Naive B cell (primary cell): ENCODE results near the gene PLCE1. TPM values are rescaled to one million over a fixed set of nuclear protein-coding genes. Genes with fewer than 3 reads are reported as not detected.
"Not testable (repeated sequence)": the region's sequence is repeated elsewhere in the genome, so short reads cannot be mapped to it uniquely, and the experiment has no call there.

Experiments used
- ATAC-seq, 2 donors: fragments of 150-1000 bp; cut with Tn5 transposase; 2 replicates each; pipeline ENCODE4 v1.10.0; 2021; ENCODE audit warnings: low read depth in 2 of 2, mild to moderate bottlenecking in 2 of 2, moderate library complexity in 2 of 2
- DNase-seq: peaks from one replicate; pipeline ENCODE4 v3.0.0; 2022
- H3K27ac Mint-ChIP-seq, 6 donors: one replicate each; pipeline ENCODE4 v1.8.0; 2020 to 2022; ENCODE audit warnings: mild to moderate bottlenecking in 6 of 6, mixed read lengths in 6 of 6, moderate library complexity in 5 of 6, inconsistent platforms in 2 of 6
- H3K27me3 Mint-ChIP-seq, 3 donors: one replicate each; pipeline ENCODE4 v1.8.0; 2021 to 2022; ENCODE audit warnings: mixed read lengths in 3 of 3, mild to moderate bottlenecking in 1 of 3
- H3K36me3 Mint-ChIP-seq, 2 donors: one replicate each; pipeline ENCODE4 v1.8.0; 2020 to 2022; ENCODE audit warnings: mixed read lengths in 2 of 2, inconsistent platforms in 1 of 2, mild to moderate bottlenecking in 1 of 2
- H3K4me1 Mint-ChIP-seq, 3 donors: one replicate each; pipeline ENCODE4 v1.8.0; 2020 to 2022; ENCODE audit warnings: mixed read lengths in 3 of 3, inconsistent platforms in 1 of 3, mild to moderate bottlenecking in 1 of 3, moderate library complexity in 1 of 3
- H3K4me3 Mint-ChIP-seq, 8 donors: one replicate each; pipeline ENCODE4 v1.8.0; 2020 to 2022; ENCODE audit warnings: mild to moderate bottlenecking in 8 of 8, mixed read lengths in 8 of 8, moderate library complexity in 8 of 8, inconsistent platforms in 2 of 8
- H3K9me3 Mint-ChIP-seq, 7 donors: one replicate each; pipeline ENCODE4 v1.8.0; 2020 to 2022; ENCODE audit warnings: mixed read lengths in 7 of 7, mild to moderate bottlenecking in 5 of 7, inconsistent platforms in 2 of 7, moderate library complexity in 1 of 7
- polyA plus RNA-seq, 6 donors: library from polyadenylated mRNA; unstranded; fragments of 300-500 nt; fragmentation: Illumina TruSeq; gene quantifications; one replicate each; pipeline ENCODE4 v1.2.3, GENCODE V29; 2021; ENCODE audit warnings: low read depth in 6 of 6

PLCE1 gene
- polyA plus RNA-seq, 6 donors from 2014 or later, result 0.32 to 1.9 (median 0.44) TPM

DNA sequence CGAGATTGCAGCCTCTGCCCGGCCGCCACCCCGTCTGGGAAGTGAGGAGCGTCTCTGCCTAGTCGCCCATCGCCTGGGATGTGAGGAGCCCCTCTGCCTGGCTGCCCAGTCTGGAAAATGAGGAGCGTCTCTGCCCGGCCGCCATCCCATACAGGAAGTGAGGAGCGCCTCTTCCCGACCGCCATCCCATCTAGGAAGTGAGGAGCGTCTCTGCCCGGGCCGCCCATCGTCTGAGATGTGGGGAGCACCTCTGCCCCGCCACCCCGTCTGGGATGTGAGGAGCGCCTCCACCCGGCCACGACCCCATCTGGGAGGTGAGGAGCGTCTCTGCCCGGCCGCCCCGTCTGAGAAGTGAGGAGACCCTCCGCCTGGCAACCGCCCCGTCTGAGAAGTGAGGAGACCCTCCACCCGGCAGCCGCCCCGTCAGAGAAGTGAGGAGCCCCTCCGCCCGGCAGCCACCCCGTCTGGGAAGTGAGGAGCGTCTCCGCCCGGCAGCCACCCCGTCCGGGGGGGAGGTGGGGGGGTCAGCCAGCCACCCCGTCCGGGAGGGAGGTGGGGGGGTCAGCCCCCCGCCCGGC is 23.2 kb upstream of the PLCE1 start:
- ATAC-seq, H3K4me1 Mint-ChIP-seq, H3K9me3 Mint-ChIP-seq, H3K27me3 Mint-ChIP-seq, H3K27ac Mint-ChIP-seq, H3K4me3 Mint-ChIP-seq, H3K36me3 Mint-ChIP-seq, DNase-seq: not testable (repeated sequence)

DNA sequence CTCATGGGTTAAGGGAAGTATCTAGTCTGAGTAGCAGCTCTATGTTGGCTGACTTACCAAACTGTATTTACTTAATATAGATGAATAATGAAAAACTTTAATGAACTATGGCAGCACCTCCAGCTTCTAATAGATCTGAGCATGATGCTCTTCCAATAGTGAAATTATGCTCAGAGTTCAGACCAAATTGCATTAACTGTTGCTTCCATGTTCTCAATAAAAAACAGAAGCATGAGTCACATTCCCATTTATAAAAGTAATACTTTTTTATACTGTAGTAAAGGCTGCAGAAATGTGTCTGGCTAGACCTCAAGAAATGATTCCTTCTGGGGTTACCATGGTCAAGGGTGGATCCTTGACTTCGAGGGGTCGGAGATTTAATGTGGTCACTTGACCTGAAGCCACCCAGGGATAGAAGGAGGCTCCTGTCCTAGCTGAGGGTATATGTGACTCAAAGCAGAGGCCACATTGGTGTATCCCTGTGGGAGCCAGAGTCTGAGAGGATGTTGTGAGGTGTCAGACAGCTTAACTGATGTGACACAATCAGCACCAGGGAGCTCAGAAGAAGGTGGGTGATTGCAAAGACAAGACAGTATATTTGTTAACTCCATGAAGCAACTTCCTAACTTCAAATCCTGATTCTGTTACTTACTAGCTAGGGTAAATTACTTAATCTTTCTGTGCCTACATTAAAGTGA is 19.8 kb upstream of the PLCE1 start:
- H3K27ac Mint-ChIP-seq, result no peak overlapping the region
- DNase-seq (no peak), ATAC-seq (no peak)
- peaks cover 0 to 8% (median 1%) of the 10 kb centered on the region in 7 donors for H3K9me3 Mint-ChIP-seq
- no peak overlapping the region for H3K4me3 Mint-ChIP-seq
- H3K27me3 Mint-ChIP-seq, result peaks cover 0 to 12% (median 5%) of the 10 kb centered on the region in 3 donors
- no peaks in the 10 kb centered on the region for H3K4me1 Mint-ChIP-seq
- no peaks in the 10 kb centered on the region for H3K36me3 Mint-ChIP-seq

DNA sequence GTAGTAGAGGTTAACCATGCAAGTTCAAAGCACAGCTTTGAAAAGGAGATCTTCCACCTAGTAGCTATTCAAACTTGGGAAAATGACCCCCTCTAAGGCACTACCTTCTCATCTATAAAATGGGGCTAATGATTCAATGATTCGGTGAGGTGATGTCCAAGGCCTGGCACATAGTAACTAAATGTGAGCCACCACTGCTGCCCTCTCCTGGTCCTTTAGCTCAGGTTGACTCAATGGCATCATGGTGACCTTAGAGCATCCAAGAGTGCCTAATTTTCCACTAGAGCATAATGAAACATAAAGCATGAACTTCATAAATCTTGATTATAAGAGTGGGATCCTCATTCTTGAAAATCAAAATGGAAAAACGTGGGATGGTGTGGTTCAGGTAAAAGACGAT is 16.3 kb upstream of the PLCE1 start:
- H3K9me3 Mint-ChIP-seq, result peaks cover 0 to 3% (median 0%) of the 10 kb centered on the region in 7 donors
- ATAC-seq (no peak), DNase-seq (no peak)
- no peak overlapping the region for H3K4me3 Mint-ChIP-seq
- no peaks in the 10 kb centered on the region for H3K4me1 Mint-ChIP-seq
- H3K27ac Mint-ChIP-seq, result no peak overlapping the region
- peaks cover 5 to 22% (median 15%) of the 10 kb centered on the region in 3 donors for H3K27me3 Mint-ChIP-seq
- H3K36me3 Mint-ChIP-seq, result no peaks in the 10 kb centered on the region

DNA sequence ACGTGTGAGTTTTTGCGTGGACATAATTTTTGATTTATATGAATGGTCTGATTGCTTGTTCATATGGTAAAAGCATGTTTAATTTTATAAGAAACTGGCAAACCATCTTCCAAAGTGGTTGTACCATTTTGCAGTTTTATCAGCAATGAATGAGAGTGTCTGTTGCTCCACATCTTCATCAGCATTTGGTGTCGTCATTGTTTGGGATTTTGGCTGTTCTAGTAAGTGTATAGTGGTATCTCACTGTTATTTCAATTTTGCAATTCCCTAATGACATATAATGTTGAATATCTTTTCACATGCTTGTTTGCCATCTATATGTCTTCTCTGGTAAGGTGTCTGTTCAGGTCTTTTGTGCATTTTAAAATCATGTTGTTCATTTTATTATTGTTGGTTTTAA is 13.2 kb upstream of the PLCE1 start:
- Mint-ChIP-seq H3K4me1 (no peaks in the 10 kb centered on the region), H3K27me3 (peaks cover 5 to 22% (median 10%) of the 10 kb centered on the region in 3 donors), H3K27ac (no peak overlapping the region), H3K4me3 (no peak overlapping the region), H3K36me3 (no peaks in the 10 kb centered on the region), H3K9me3 (no peaks in the 10 kb centered on the region)
- ATAC-seq (no peak), DNase-seq (no peak)

DNA sequence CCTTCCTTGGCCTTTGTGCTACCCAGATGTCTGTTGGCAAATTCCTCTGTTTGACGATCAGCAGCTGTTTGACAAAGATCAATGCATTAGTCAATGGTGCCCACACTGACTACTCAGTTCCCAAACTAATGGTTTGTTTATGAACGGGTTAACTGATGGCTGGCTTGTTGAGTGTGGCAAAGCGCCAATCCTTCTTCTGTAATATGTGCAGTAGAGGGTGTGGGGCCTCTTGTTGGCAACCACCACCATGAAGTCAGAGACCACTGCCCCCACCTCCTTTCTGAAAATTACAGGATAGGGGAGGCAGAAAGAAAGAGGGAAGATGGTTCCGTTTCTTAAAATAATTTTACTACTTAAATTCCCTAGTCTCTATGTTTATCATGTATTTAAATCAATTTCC is 2.6 kb upstream of the PLCE1 start:
- no peak overlapping the region for H3K4me3 Mint-ChIP-seq
- peaks cover 0 to 6% (median 4%) of the 10 kb centered on the region in 7 donors for H3K9me3 Mint-ChIP-seq
- no peak overlapping the region for H3K27ac Mint-ChIP-seq
- peaks cover 0 to 8% (median 5%) of the 10 kb centered on the region in 3 donors for H3K4me1 Mint-ChIP-seq
- peaks cover 68 to 76% (median 72%) of the 10 kb centered on the region in 3 donors for H3K27me3 Mint-ChIP-seq
- no peak for ATAC-seq
- no peak for DNase-seq
- H3K36me3 Mint-ChIP-seq, result peaks cover 5 to 8% of the 10 kb centered on the region in 2 donors

DNA sequence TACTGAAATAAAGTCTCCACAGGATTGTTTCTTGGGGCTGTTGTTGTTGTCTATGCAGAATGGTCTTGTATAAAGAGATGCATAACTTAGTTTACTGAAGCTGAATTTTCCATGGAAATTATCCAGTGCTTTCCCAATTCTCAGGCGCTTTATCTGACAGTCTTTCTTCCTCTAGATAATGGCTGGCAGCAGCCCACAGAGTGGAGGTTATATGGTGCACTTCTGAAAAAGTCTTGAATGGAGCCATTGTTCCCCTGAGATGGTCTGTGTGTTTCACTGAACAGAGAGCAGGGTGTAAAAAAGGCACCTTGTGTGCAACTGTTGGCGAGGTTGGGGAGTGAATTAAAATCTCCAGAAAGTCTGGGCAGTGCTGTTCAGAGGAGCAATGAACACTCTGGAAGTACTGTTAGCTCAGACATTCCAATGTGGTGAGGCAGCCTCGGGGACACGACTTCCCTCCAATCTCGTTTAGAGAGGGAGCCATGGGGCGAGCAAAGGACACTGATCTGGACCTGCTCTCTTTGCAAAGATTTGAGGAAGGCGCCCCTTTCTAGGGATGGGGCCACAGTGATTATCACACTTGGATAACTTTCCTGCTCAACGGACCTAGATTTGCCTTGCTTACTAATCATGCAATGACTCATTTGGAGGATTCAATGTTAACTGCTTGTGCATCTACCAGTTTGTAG is 2.0 kb upstream of the PLCE1 start:
- Mint-ChIP-seq H3K27me3 (peaks cover 73 to 81% (median 76%) of the 10 kb centered on the region in 3 donors), H3K27ac (no peak overlapping the region)

DNA sequence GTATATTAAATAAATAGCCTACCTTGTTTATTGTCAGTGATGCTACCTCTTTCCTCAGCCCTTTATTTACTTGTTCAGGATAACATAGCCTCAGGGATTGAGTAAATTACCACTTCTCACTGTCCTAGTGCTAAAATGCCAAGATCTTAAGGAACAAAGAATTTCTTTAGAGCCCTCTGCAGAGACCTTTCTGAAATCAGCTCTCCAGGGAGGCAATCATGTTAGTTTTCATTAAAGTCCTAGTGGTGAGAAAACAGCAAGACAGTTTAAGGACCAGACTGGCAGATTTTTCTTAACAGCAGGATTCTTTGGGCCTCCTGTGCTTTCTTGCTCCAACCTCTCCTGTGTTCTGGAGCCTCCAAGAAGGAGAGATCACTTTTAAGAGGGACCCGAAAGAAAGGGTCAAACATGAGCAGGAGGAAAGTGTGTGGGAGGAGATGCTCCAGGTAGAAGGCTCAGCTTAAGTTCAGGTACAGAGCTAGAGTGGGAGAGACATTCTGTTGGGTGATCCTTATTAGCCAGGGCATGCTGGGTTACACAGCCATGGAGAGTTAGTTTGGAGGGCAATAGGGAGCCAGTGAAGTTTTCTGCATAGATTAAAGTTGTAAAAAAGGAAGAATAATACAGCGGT is 1.2 kb upstream of the PLCE1 start:
- DNase-seq, result no peak
- Mint-ChIP-seq H3K9me3 (peaks cover 0 to 8% (median 5%) of the 10 kb centered on the region in 7 donors), H3K27ac (no peak overlapping the region), H3K36me3 (peaks cover 5 to 8% of the 10 kb centered on the region in 2 donors), H3K27me3 (peaks cover 66 to 76% (median 70%) of the 10 kb centered on the region in 3 donors), H3K4me3 (peak overlapping the region in 5 of 8 donors; percentile 10 to 73 (median 54)), H3K4me1 (peaks cover 0 to 8% (median 5%) of the 10 kb centered on the region in 3 donors)
- no peak for ATAC-seq

More for the DNA sequence above, 2.0 kb upstream of the PLCE1 start:
- Mint-ChIP-seq H3K9me3 (peaks cover 0 to 8% (median 5%) of the 10 kb centered on the region in 7 donors), H3K4me1 (peaks cover 0 to 8% (median 5%) of the 10 kb centered on the region in 3 donors), H3K4me3 (no peak overlapping the region), H3K36me3 (peaks cover 5 to 8% of the 10 kb centered on the region in 2 donors)
- ATAC-seq (no peak), DNase-seq (no peak)

DNA sequence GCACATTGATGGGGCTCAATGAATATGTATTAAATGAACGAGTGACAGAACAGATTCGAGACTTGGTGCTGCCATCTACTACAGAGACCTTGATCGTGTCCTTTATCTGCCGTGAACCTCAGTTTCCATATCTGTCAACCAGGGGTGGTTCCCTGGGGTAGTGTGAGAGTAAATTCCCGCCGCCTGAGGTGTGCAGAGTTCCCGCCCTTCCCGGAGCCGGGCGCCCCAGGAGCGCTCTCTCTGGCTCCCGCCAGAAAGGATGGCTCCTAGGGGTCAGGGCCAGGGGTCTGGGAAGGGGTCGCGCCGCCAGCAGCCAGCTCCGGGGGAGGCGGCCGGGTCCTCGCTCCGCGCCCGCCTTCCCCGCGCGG is 333 bp upstream of the PLCE1 start:
- DNase-seq (no peak), ATAC-seq (no peak)
- peaks cover 69 to 76% (median 72%) of the 10 kb centered on the region in 3 donors for H3K27me3 Mint-ChIP-seq
- peak overlapping the region in 3 of 8 donors; percentile 10 to 34 (median 17) for H3K4me3 Mint-ChIP-seq
- H3K9me3 Mint-ChIP-seq, result peaks cover 0 to 11% (median 6%) of the 10 kb centered on the region in 7 donors
- H3K4me1 Mint-ChIP-seq, result peaks cover 0 to 8% (median 5%) of the 10 kb centered on the region in 3 donors
- peaks cover 5 to 8% of the 10 kb centered on the region in 2 donors for H3K36me3 Mint-ChIP-seq
- no peak overlapping the region for H3K27ac Mint-ChIP-seq

DNA sequence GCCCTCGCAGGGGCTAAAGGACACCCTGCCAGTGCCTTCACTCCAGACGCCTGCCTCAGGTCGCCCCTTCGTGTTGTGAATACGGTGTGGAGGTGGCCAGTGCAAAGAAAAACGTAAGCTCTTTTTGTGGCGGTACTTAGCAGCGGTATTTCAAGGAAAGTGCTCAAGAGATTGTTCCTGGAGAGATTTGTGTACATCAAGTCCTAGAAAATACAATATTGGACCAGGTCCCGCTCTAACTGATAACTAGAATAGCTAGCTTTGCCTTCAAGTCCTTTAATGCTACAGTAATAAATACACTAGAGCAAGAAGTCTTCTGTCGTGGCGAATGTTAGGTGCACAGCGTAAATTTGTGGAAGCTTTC is 689 bp downstream of the PLCE1 start:
- no peak for DNase-seq
- Mint-ChIP-seq H3K27me3 (peaks cover 69 to 76% (median 75%) of the 10 kb centered on the region in 3 donors), H3K9me3 (peaks cover 0 to 11% (median 3%) of the 10 kb centered on the region in 7 donors), H3K36me3 (peaks cover 5 to 8% of the 10 kb centered on the region in 2 donors), H3K27ac (no peak overlapping the region), H3K4me1 (peaks cover 0 to 8% (median 5%) of the 10 kb centered on the region in 3 donors), H3K4me3 (no peak overlapping the region)
- ATAC-seq, result no peak

DNA sequence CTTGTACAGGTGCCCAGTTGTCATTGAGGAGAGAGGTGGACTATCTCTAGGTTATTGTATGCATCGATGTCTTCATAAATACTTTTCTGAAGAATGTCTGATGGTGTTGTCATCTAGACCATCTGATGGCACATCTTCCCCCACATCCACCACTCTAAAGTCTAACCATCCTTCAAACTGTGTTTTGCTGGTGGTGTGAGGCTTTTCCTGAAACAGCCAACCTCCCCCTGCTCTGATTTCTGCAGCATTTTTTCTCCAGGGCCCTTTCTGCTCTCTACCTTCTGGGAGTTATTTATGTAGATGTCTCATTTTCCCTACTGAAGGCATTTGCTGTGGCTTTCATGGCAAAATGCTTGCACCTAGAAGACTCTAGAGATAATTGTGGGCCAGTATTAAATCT is 1.5 kb downstream of the PLCE1 start:
- H3K4me3 Mint-ChIP-seq, result no peak overlapping the region
- peaks cover 0 to 8% (median 5%) of the 10 kb centered on the region in 3 donors for H3K4me1 Mint-ChIP-seq
- ATAC-seq (no peak), DNase-seq (no peak)
- H3K27ac Mint-ChIP-seq, result no peak overlapping the region
- peaks cover 73 to 83% (median 78%) of the 10 kb centered on the region in 3 donors for H3K27me3 Mint-ChIP-seq
- peaks cover 5 to 8% of the 10 kb centered on the region in 2 donors for H3K36me3 Mint-ChIP-seq
- H3K9me3 Mint-ChIP-seq, result peaks cover 0 to 11% (median 3%) of the 10 kb centered on the region in 7 donors

DNA sequence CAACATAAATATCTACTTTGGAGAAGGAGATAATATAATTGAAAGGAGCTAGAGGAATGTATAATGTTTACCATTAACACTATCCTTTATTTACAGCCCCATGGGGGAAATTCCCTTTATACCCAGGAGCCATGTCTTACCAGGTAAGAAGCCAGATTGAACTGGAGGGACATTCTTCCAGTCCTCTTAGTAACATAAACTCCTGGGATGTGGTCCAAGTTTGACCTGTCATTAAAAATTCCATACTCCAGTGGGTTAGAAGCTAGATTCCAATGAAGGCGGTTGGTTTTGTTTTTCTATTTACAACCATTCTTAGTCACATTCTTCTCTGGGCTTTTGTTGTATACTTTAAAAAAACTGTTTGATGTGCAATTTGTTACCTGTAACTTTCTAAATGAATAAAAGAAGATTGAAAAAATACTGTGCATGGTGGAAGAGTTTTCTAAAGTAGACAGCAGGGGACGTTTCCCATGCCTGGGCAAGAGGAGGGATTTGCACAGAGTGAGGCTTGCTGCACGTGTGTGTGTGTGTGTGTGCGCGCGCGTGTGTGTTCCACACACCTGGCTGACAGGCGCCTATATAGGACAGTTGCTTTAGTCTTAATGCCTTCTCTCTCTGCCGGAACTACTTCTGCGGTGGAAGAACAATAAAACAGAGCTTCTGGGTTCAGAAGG is 2.0 kb downstream of the PLCE1 start:
- H3K9me3 Mint-ChIP-seq, result peaks cover 0 to 11% (median 3%) of the 10 kb centered on the region in 7 donors

DNA sequence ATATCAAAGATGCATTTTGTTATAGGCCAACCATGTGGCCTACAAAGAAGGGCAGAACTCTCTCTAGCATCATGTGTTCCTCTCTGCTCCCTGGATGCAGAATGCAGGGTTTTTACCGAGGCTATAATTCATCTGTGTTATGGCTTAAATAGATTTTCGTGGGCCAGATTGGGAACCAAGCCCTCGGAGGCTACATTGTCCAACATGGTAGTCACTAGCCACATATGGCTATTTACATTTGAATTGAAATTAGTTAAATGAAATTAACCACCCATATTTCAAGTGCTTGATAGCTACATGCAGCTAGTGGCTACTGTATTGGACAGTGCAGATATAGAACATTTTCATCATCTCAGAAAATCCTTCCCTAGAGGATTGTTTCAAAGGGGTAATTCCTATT is 2.8 kb downstream of the PLCE1 start:
- Mint-ChIP-seq H3K27me3 (peaks cover 62 to 82% (median 76%) of the 10 kb centered on the region in 3 donors), H3K4me1 (peaks cover 0 to 8% (median 5%) of the 10 kb centered on the region in 3 donors), H3K27ac (no peak overlapping the region), H3K9me3 (peaks cover 0 to 11% (median 3%) of the 10 kb centered on the region in 7 donors), H3K36me3 (peaks cover 4 to 8% of the 10 kb centered on the region in 2 donors), H3K4me3 (no peak overlapping the region)
- DNase-seq (no peak), ATAC-seq (no peak)

More for the DNA sequence above, 2.0 kb downstream of the PLCE1 start:
- Mint-ChIP-seq H3K4me1 (peaks cover 0 to 8% (median 5%) of the 10 kb centered on the region in 3 donors), H3K36me3 (peaks cover 5 to 8% of the 10 kb centered on the region in 2 donors), H3K27me3 (peaks cover 67 to 84% (median 74%) of the 10 kb centered on the region in 3 donors), H3K27ac (no peak overlapping the region), H3K4me3 (no peak overlapping the region)
- DNase-seq (no peak), ATAC-seq (no peak)

DNA sequence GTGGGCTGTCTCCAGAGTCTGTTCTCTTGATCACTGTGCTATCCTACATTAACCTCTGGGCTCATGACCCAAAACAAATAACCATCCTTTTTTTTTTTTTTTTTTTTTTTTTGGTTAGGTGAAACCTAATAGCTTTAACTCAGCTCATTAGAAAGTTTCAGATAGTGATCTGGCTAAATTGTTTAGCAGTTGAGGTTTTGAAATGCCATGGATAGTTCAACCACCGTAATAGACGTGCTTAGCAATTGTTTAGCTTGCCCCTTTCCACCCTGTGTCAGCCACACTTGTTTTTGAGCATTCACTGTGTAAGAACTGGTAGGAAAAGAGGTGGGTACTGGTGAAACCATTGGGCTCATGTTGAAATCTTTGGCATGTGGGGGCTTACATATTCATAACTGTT is 3.8 kb downstream of the PLCE1 start:
- peaks cover 0 to 10% (median 3%) of the 10 kb centered on the region in 7 donors for H3K9me3 Mint-ChIP-seq
- no peak overlapping the region for H3K4me3 Mint-ChIP-seq
- H3K36me3 Mint-ChIP-seq, result peaks cover 0 to 7% of the 10 kb centered on the region in 2 donors
- ATAC-seq, result no peak
- H3K4me1 Mint-ChIP-seq, result peaks cover 0 to 7% (median 5%) of the 10 kb centered on the region in 3 donors
- H3K27me3 Mint-ChIP-seq, result peaks cover 53 to 73% (median 66%) of the 10 kb centered on the region in 3 donors
- no peak overlapping the region for H3K27ac Mint-ChIP-seq
- DNase-seq, result no peak
